HepG2 (cell line): Measurements from ENCODE around the gene PPP1R18. TPM values are rescaled to one million over a fixed set of nuclear protein-coding genes. Genes with fewer than 3 reads are reported as not detected.

ENCODE experiments used
- AGO2 ChIP-seq: fragments of 200-400 bp; formaldehyde crosslinking; optimal IDR thresholded peaks from 2 replicates; pipeline ENCODE3; 2017; ENCODE audit warnings: mild to moderate bottlenecking, low read depth, low read length, moderate library complexity
- BCLAF1 ChIP-seq: fragments of 450-650 bp; IDR thresholded peaks from 2 replicates; pipeline ENCODE4 v1.6.1; 2017; ENCODE audit warnings: mild to moderate bottlenecking
- BRF2 ChIP-seq: sonication (generic); formaldehyde crosslinking; IDR thresholded peaks from 2 replicates; pipeline ENCODE4 v1.8.1; 2022; ENCODE audit warnings: mild to moderate bottlenecking, missing genetic modification reagents
- CBX5 ChIP-seq: sonication (generic); formaldehyde crosslinking; IDR thresholded peaks from 2 replicates; pipeline ENCODE4 v1.4.0; 2020; ENCODE audit warnings: missing genetic modification reagents, borderline replicate concordance
- CREM ChIP-seq, 2 experiments: sonication (generic) in 1 of 2; formaldehyde crosslinking in 1 of 2; IDR thresholded peaks; 2 replicates each; pipeline versions ENCODE4 v1.4.0 to v1.6.1; 2016 to 2020; ENCODE audit warnings: antibody characterized with exemption in 1 of 2, mild to moderate bottlenecking in 1 of 2, missing genetic modification reagents in 1 of 2
- FIP1L1 ChIP-seq: fragments of 200-400 bp; formaldehyde crosslinking; IDR thresholded peaks from 2 replicates; pipeline ENCODE4 v1.6.1; 2018; ENCODE audit warnings: low read depth, mild to moderate bottlenecking, low read length, moderate library complexity, borderline replicate concordance; ENCODE audit not compliant: insufficient read depth
- FOXK1 ChIP-seq: sonication (generic); formaldehyde crosslinking; IDR thresholded peaks from 2 replicates; pipeline ENCODE4 v1.4.0; 2020; ENCODE audit warnings: low read depth, missing genetic modification reagents, borderline replicate concordance
- ISL2 ChIP-seq: sonication (generic); formaldehyde crosslinking; IDR thresholded peaks from 2 replicates; pipeline ENCODE4 v1.5.0; 2020; ENCODE audit warnings: missing genetic modification reagents
- MATR3 ChIP-seq: sonication (generic); formaldehyde crosslinking; IDR thresholded peaks from 2 replicates; pipeline ENCODE4 v1.4.0; 2020; ENCODE audit warnings: missing genetic modification reagents
- MLLT10 ChIP-seq: sonication (generic); formaldehyde crosslinking; IDR thresholded peaks from 2 replicates; pipeline ENCODE4 v1.4.0; 2020; ENCODE audit warnings: missing genetic modification reagents
- MYC ChIP-seq: sonication (generic); formaldehyde crosslinking; IDR thresholded peaks from 2 replicates; pipeline ENCODE4 v1.9.0; 2021; ENCODE audit warnings: missing genetic modification reagents, borderline replicate concordance
- PCBP1 ChIP-seq: fragments of 200-400 bp; formaldehyde crosslinking; IDR thresholded peaks from 2 replicates; pipeline ENCODE4 v1.6.1; 2017; ENCODE audit warnings: mild to moderate bottlenecking, low read depth, low read length, borderline replicate concordance
- RBM22 ChIP-seq: fragments of 200-400 bp; formaldehyde crosslinking; optimal IDR thresholded peaks from 2 replicates; pipeline ENCODE3; 2017; ENCODE audit warnings: mild to moderate bottlenecking, low read length, moderate library complexity
- ZFP36L2 ChIP-seq: sonication (generic); formaldehyde crosslinking; IDR thresholded peaks from 2 replicates; pipeline ENCODE4 v1.4.0; 2020; ENCODE audit warnings: missing genetic modification reagents
- ZNF136 ChIP-seq: sonication (generic); formaldehyde crosslinking; IDR thresholded peaks from 2 replicates; pipeline ENCODE4 v1.8.1; 2022; ENCODE audit warnings: low read depth, mild to moderate bottlenecking, moderate library complexity, missing genetic modification reagents
- ZNF230 ChIP-seq: sonication (generic); formaldehyde crosslinking; IDR thresholded peaks from 2 replicates; pipeline ENCODE4 v1.4.0; 2020; ENCODE audit warnings: mild to moderate bottlenecking, missing genetic modification reagents
- ZNF552 ChIP-seq: sonication (generic); formaldehyde crosslinking; IDR thresholded peaks from 2 replicates; pipeline ENCODE4 v1.9.0; 2022; ENCODE audit warnings: missing genetic modification reagents, mild to moderate bottlenecking, borderline replicate concordance
- ZNF761 ChIP-seq: sonication (generic); formaldehyde crosslinking; conservative IDR thresholded peaks from 2 replicates; pipeline ENCODE4 v1.4.0; 2020; ENCODE audit warnings: mild to moderate bottlenecking, missing genetic modification reagents
- ZNF788 ChIP-seq: sonication (generic); formaldehyde crosslinking; IDR thresholded peaks from 2 replicates; pipeline ENCODE4 v1.5.0; 2020; ENCODE audit warnings: mild to moderate bottlenecking, missing genetic modification reagents, borderline replicate concordance
- ZNF800 ChIP-seq: sonication (generic); formaldehyde crosslinking; IDR thresholded peaks from 2 replicates; pipeline ENCODE4 v1.4.0; 2020; ENCODE audit warnings: missing genetic modification reagents
- ZNF891 ChIP-seq: sonication (generic); formaldehyde crosslinking; IDR thresholded peaks from 2 replicates; pipeline ENCODE4 v1.5.0; 2020; ENCODE audit warnings: mild to moderate bottlenecking, missing genetic modification reagents
- ZSCAN31 ChIP-seq: sonication (generic); formaldehyde crosslinking; IDR thresholded peaks from 2 replicates; pipeline ENCODE4 v1.5.0; 2020; ENCODE audit warnings: low read depth, mild to moderate bottlenecking, missing genetic modification reagents
- polyA plus RNA-seq, 8 experiments: library from polyadenylated mRNA; depleted of rRNA in 3 of 8; stranded (reverse) in 7 of 8; unstranded in 1 of 8; fragments of >200 nt; fragmentation: Illumina TruSeq in 4 of 8; extraction: Trizol in 4 of 8; gene quantifications; 2 replicates each; pipeline versions ENCODE4 v1.2.1 to v1.2.3, GENCODE V29; 2011 to 2016; ENCODE audit warnings: low read depth in 4 of 8, missing spikeins in 1 of 8, mixed read lengths in 1 of 8; ENCODE audit not compliant: insufficient read depth in 1 of 8
- total RNA-seq, 5 experiments: library from RNA; depleted of rRNA; stranded (reverse); fragments of >200 nt; fragmentation: Illumina TruSeq; extraction: Trizol; gene quantifications; 2 replicates each; pipeline ENCODE4 v1.2.3, GENCODE V29; 2016; ENCODE audit warnings: low read depth in 1 of 5

The PPP1R18 gene
- total and polyA plus RNA-seq, 2 of the 13 experiments (the other 11 are each of a cell fraction or from before 2014, with no cell fraction given): 4.9 to 9.2 TPM

GRCh38 chr6:30647242-30648116, 39.0 kb downstream of the PPP1R18 start (continued):
- peak; percentile 70; the same call in 1 of the 2 replicates for TF ChIP-seq FOXK1 (CRISPR knock-in tag)
- no peak for TF ChIP-seq BCLAF1
- TF ChIP-seq ZNF891 (CRISPR knock-in tag): peak; percentile 84; the same call in 1 of the 2 replicates
- peak; percentile 99 for TF ChIP-seq MYC (CRISPR knock-in tag)
- no peak for TF ChIP-seq MATR3 (CRISPR knock-in tag)
- peak; percentile 97 for TF ChIP-seq AGO2
- TF ChIP-seq PCBP1: peak; percentile 59; the same call in 1 of the 2 replicates
- TF ChIP-seq CBX5 (CRISPR knock-in tag): peak; percentile 71; the same call in 1 of the 2 replicates
- TF ChIP-seq CREM (IDR thresholded peaks at IDR 0.05): no peak
- TF ChIP-seq CREM (CRISPR knock-in tag; IDR thresholded peaks at IDR 0.05): peak; percentile 43; the same call in 1 of the 2 replicates
- 0 out of 2 replicates have a peak, but pooled peaks have one; percentile 0 for TF ChIP-seq FIP1L1
- TF ChIP-seq ISL2 (CRISPR knock-in tag): peak; percentile 75
- peak; percentile 91; the same call in 1 of the 2 replicates for TF ChIP-seq ZNF230 (CRISPR knock-in tag)
- TF ChIP-seq ZSCAN31 (CRISPR knock-in tag): peak; percentile 97
- peak; percentile 84 for TF ChIP-seq ZNF761 (CRISPR knock-in tag)
- TF ChIP-seq ZNF552 (CRISPR knock-in tag): peak; percentile 81
- 0 out of 2 replicates have a peak, but pooled peaks have one; percentile 57 for TF ChIP-seq BRF2 (CRISPR knock-in tag)
- peak; percentile 98 for TF ChIP-seq ZNF136 (CRISPR knock-in tag)
- peak; percentile 96 for TF ChIP-seq ZNF800 (CRISPR knock-in tag)
- no peak for TF ChIP-seq MLLT10
- peak; percentile 96; the same call in 1 of the 2 replicates for TF ChIP-seq ZNF788
- peak; percentile 17 for TF ChIP-seq ZFP36L2
- peak; percentile 59 for TF ChIP-seq RBM22
